ENCODE data around the gene PPM1H. TPM values are rescaled to one million over a fixed set of nuclear protein-coding genes. Genes with fewer than 3 reads are reported as not detected.

Gene PPM1H
- total and polyA plus RNA-seq, 2 donors (not counting 1 experiment from before 2014, with no cell fraction given) = 0.01 TPM; not detected in 1

GRCh38 chr12:62911286-62911685, 23.7 kb downstream of the PPM1H start:
- ATAC-seq (ENCODE audit: low read depth) = no peak
- CTCF ChIA-PET = no interaction called here
- 86% methylated on average over 1 of the region's 4 CpGs for WGBS (ENCODE audit: insufficient coverage)

DNA sequence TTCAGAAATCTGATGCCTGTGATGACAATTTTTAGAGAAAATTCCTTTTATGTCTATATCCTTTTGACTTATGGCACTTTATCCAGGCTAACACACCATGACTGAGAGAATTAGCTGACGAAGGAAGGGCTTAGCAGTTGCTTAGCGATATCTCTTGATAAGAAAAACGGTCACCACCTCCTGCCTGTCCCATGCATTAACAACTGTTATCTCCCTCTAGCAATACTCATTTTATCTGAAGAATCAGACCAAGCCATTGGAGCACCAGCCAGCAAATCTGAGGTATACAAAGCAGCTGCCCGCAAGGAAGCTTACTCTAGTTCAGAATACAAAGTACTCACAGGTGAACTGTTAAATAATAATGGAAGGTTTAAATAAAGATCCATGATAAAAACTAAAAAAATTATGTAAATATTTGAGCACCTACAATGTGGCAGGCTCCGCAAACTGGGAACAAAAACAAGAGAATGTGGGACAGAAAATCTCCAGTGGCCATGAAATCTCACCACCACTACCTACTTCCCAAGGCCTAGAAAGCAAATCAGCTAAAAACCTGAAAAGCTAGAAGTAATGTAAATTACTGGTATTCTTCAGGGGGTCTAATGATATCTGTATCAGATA, 24.3 kb downstream of the PPM1H start:
- 46% methylated on average over 2 of the region's 5 CpGs for WGBS (ENCODE audit: insufficient coverage)
- no peaks in the 10 kb centered on the region for H3K4me1 ChIP-seq (ENCODE audit: control insufficient read depth in 2 of 2, insufficient read depth in 2 of 2, low read length in 2 of 2)
- no peak overlapping the region for H3K4me2 ChIP-seq (replicated peaks; ENCODE audit: low read depth, low read length, poor library complexity, severe bottlenecking)
- no peak overlapping the region for H2AFZ ChIP-seq (ENCODE audit: insufficient read depth, low read depth, low read length, poor library complexity, severe bottlenecking)
- no peak overlapping the region for H3K4me3 Mint-ChIP-seq
- H3K4me3 ChIP-seq (ENCODE audit: control extremely low read depth in 1 of 5, extremely low read depth in 1 of 5, insufficient read depth in 1 of 5, low read depth in 2 of 5, low read length in 4 of 5) = no peak overlapping the region
- CTCF ChIA-PET = no interaction called here
- H3K79me2 ChIP-seq (ENCODE audit: control insufficient read depth, insufficient read depth, low read length) = no peaks in the 10 kb centered on the region
- no peaks in the 10 kb centered on the region for H3K27me3 ChIP-seq (replicated peaks in 1 of 4; ENCODE audit: control extremely low read depth in 1 of 4, control insufficient read depth in 3 of 4, insufficient read depth in 4 of 4, low read length in 3 of 4)
- no peaks in the 10 kb centered on the region for H3K9me3 ChIP-seq (ENCODE audit: control extremely low read depth in 1 of 3, control insufficient read depth in 2 of 3, insufficient read depth in 1 of 3, low read length in 2 of 3)
- no peak overlapping the region for H3K9ac ChIP-seq (ENCODE audit: low read length)
- no peaks in the 10 kb centered on the region for H3K4me1 Mint-ChIP-seq
- H3K9me3 Mint-ChIP-seq (ENCODE audit: insufficient read depth) = no peaks in the 10 kb centered on the region
- no peaks in the 10 kb centered on the region for H4K20me1 ChIP-seq (ENCODE audit: control insufficient read depth, insufficient read depth, low read length, poor library complexity, severe bottlenecking)
- ATAC-seq (ENCODE audit: low read depth) = no peak
- peaks cover 18% of the 10 kb centered on the region for H3K27me3 Mint-ChIP-seq
- POLR2A ChIA-PET = no interaction called here
- no peak overlapping the region for H3K27ac Mint-ChIP-seq
- no peaks in the 10 kb centered on the region for H3K36me3 ChIP-seq (replicated peaks in 1 of 2; ENCODE audit: control extremely low read depth in 1 of 2, control insufficient read depth in 1 of 2, extremely low read depth in 1 of 2, insufficient read depth in 2 of 2, low read length in 1 of 2)
- no peak for DNase-seq
- intact Hi-C loops (cut with micrococcal nuclease) = loop anchor here (10.0 kb wide), 1 partner anchor 1536 kb away; no protein-coding TSS in a partner anchor
- TF ChIP-seq, protein P1, sequence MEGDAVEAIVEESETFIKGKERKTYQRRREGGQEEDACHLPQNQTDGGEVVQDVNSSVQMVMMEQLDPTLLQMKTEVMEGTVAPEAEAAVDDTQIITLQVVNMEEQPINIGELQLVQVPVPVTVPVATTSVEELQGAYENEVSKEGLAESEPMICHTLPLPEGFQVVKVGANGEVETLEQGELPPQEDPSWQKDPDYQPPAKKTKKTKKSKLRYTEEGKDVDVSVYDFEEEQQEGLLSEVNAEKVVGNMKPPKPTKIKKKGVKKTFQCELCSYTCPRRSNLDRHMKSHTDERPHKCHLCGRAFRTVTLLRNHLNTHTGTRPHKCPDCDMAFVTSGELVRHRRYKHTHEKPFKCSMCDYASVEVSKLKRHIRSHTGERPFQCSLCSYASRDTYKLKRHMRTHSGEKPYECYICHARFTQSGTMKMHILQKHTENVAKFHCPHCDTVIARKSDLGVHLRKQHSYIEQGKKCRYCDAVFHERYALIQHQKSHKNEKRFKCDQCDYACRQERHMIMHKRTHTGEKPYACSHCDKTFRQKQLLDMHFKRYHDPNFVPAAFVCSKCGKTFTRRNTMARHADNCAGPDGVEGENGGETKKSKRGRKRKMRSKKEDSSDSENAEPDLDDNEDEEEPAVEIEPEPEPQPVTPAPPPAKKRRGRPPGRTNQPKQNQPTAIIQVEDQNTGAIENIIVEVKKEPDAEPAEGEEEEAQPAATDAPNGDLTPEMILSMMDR (IDR thresholded peaks at IDR 0.05) = no peak
- no peak for TF ChIP-seq EZH2 (IDR thresholded peaks at IDR 0.05; ENCODE audit: borderline replicate concordance, insufficient read depth, low read depth, low read length, poor library complexity, severe bottlenecking)
- H3K27ac ChIP-seq (ENCODE audit: low read length in 2 of 2) = no peak overlapping the region

More at GRCh38 chr12:62911286-62911685, 23.7 kb downstream of the PPM1H start:
- POLR2A ChIA-PET = no interaction called here
- no peak overlapping the region for H3K4me3 Mint-ChIP-seq
- peaks cover 18% of the 10 kb centered on the region for H3K27me3 Mint-ChIP-seq
- DNase-seq = no peak
- Histone ChIP-seq H4K20me1 (ENCODE audit: control insufficient read depth, insufficient read depth, low read length, poor library complexity, severe bottlenecking) (no peaks in the 10 kb centered on the region), H3K36me3 (replicated peaks in 1 of 2; ENCODE audit: control extremely low read depth in 1 of 2, control insufficient read depth in 1 of 2, extremely low read depth in 1 of 2, insufficient read depth in 2 of 2, low read length in 1 of 2) (no peaks in the 10 kb centered on the region), H3K27me3 (replicated peaks in 1 of 4; ENCODE audit: control extremely low read depth in 1 of 4, control insufficient read depth in 3 of 4, insufficient read depth in 4 of 4, low read length in 3 of 4) (no peaks in the 10 kb centered on the region), H3K9me3 (ENCODE audit: control extremely low read depth in 1 of 3, control insufficient read depth in 2 of 3, insufficient read depth in 1 of 3, low read length in 2 of 3) (no peaks in the 10 kb centered on the region), H3K79me2 (ENCODE audit: control insufficient read depth, insufficient read depth, low read length) (no peaks in the 10 kb centered on the region), H2AFZ (ENCODE audit: insufficient read depth, low read depth, low read length, poor library complexity, severe bottlenecking) (no peak overlapping the region), H3K4me1 (ENCODE audit: control insufficient read depth in 2 of 2, insufficient read depth in 2 of 2, low read length in 2 of 2) (no peaks in the 10 kb centered on the region), H3K27ac (ENCODE audit: low read length in 2 of 2) (no peak overlapping the region), H3K9ac (ENCODE audit: low read length) (no peak overlapping the region), H3K4me3 (ENCODE audit: control extremely low read depth in 1 of 5, extremely low read depth in 1 of 5, insufficient read depth in 1 of 5, low read depth in 2 of 5, low read length in 4 of 5) (no peak overlapping the region), H3K4me2 (replicated peaks; ENCODE audit: low read depth, low read length, poor library complexity, severe bottlenecking) (no peak overlapping the region)
- no peak for TF ChIP-seq EZH2 (IDR thresholded peaks at IDR 0.05; ENCODE audit: borderline replicate concordance, insufficient read depth, low read depth, low read length, poor library complexity, severe bottlenecking)
- TF ChIP-seq, protein P1 (IDR thresholded peaks at IDR 0.05) = no peak
- no peaks in the 10 kb centered on the region for H3K9me3 Mint-ChIP-seq (ENCODE audit: insufficient read depth)
- no peaks in the 10 kb centered on the region for H3K4me1 Mint-ChIP-seq
- H3K27ac Mint-ChIP-seq = no peak overlapping the region
- intact Hi-C loops (cut with micrococcal nuclease) = loop anchor here (10.0 kb wide), 1 partner anchor 1536 kb away; no protein-coding TSS in a partner anchor

All from B cell (primary cell).